ENCODE results near the gene DGLUCY.
"Not testable (repeated sequence)": the region's sequence is repeated elsewhere in the genome, so short reads cannot be mapped to it uniquely, and the experiment has no call there.

The DGLUCY gene

GRCh38 chr14:91111443-91111842, 2.4 kb upstream of the DGLUCY start:
- DNase-seq = no peak

- no peak for DNase-seq
These were observed 1.7 kb upstream of the DGLUCY start for GRCh38 chr14:91112194-91112593.

GRCh38 chr14:91114079-91115065, 499 bp downstream of the DGLUCY start:
- peak; percentile 78 for DNase-seq

GRCh38 chr14:91115986-91116770, 2.3 kb downstream of the DGLUCY start:
- peak; percentile 52 for DNase-seq

GRCh38 chr14:91116913-91117588, 3.2 kb downstream of the DGLUCY start:
- DNase-seq = peak; percentile 73

GRCh38 chr14:91117960-91118359, 4.1 kb downstream of the DGLUCY start:
- no peak for DNase-seq

GRCh38 chr14:91118511-91119068, 4.7 kb downstream of the DGLUCY start:
- DNase-seq = no peak

GRCh38 chr14:91119556-91120311, 5.9 kb downstream of the DGLUCY start:
- no peak for DNase-seq

- no peak for DNase-seq
These were observed 9.3 kb downstream of the DGLUCY start for GRCh38 chr14:91123201-91123600.

- not testable (repeated sequence) for DNase-seq
These were observed 10.8 kb downstream of the DGLUCY start for GRCh38 chr14:91124406-91125270.

- no peak for DNase-seq
These were observed 11.4 kb downstream of the DGLUCY start for GRCh38 chr14:91125271-91125660.

- no peak for DNase-seq
These were observed 11.9 kb downstream of the DGLUCY start for GRCh38 chr14:91125801-91126200.

- DNase-seq = no peak
These were observed 12.9 kb downstream of the DGLUCY start for GRCh38 chr14:91126761-91127160.

GRCh38 chr14:91127401-91127801, 13.5 kb downstream of the DGLUCY start:
- DNase-seq = no peak

GRCh38 chr14:91127924-91128323, 14.1 kb downstream of the DGLUCY start:
- no peak for DNase-seq

- DNase-seq = no peak
These were observed 14.8 kb downstream of the DGLUCY start for GRCh38 chr14:91128699-91129098.

GRCh38 chr14:91129261-91129660, 15.4 kb downstream of the DGLUCY start:
- DNase-seq = no peak

- no peak for DNase-seq
These were observed 21.2 kb downstream of the DGLUCY start for GRCh38 chr14:91135039-91135438.

GRCh38 chr14:91138511-91139359, 24.9 kb downstream of the DGLUCY start:
- DNase-seq = peak; percentile 68

- DNase-seq = no peak
These were observed 25.9 kb downstream of the DGLUCY start for GRCh38 chr14:91139776-91140175.
